OCI-LY1 (cell line): ENCODE data around the gene VGF.

Experiments used
- CTCF ChIP-seq: fragments of 200-600 bp; sonication (generic), shearing (Covaris generic); IDR thresholded peaks from 2 replicates; pipeline ENCODE4 v1.5.1; 2017; ENCODE audit warnings: mild to moderate bottlenecking, antibody characterized with exemption, low read length, moderate library complexity, mixed read lengths
- EZH2 ChIP-seq: fragments of 200-600 bp; sonication (generic), shearing (Covaris generic); IDR thresholded peaks from 2 replicates; pipeline ENCODE4 v1.8.0; 2017; ENCODE audit warnings: borderline replicate concordance, mixed run types, mild to moderate bottlenecking, antibody characterized with exemption, low read length, moderate library complexity, mixed read lengths

GRCh38 chr7:101202603-101202918 is 37.2 kb upstream of the VGF start:
- no peak for TF ChIP-seq CTCF
- no peak for TF ChIP-seq EZH2
